ENCODE results near the gene SPATA46.

Gene SPATA46

DNA sequence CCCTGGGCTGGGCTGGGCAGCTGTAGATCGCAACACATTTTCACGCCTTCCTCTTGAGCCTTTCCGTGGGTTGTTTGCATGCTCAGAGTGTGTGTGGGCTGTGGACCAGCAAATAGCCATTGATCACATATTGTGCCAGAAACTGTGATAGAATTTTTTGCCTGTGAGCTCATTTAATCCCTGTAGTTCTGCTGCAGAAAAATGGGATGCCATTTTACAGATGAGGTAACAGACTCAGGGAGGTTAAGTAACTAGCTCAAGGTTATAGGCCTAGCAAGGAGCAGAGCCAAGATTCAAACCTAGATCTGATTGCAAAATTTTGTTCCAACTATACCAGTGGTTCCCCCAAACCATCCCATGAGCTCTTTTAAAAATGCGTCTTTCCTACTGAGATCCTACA, 10.5 kb downstream of the SPATA46 start:
- H3K27ac ChIP-seq (ENCODE audit: low read depth, low read length): no peak overlapping the region
- no peak overlapping the region for H3K4me3 ChIP-seq (ENCODE audit: low read length)
- H3K79me2 ChIP-seq (ENCODE audit: control insufficient read depth, low read length): no peaks in the 10 kb centered on the region
- no peak overlapping the region for H3K4me2 ChIP-seq (ENCODE audit: low read length)
- TF ChIP-seq, protein P1, sequence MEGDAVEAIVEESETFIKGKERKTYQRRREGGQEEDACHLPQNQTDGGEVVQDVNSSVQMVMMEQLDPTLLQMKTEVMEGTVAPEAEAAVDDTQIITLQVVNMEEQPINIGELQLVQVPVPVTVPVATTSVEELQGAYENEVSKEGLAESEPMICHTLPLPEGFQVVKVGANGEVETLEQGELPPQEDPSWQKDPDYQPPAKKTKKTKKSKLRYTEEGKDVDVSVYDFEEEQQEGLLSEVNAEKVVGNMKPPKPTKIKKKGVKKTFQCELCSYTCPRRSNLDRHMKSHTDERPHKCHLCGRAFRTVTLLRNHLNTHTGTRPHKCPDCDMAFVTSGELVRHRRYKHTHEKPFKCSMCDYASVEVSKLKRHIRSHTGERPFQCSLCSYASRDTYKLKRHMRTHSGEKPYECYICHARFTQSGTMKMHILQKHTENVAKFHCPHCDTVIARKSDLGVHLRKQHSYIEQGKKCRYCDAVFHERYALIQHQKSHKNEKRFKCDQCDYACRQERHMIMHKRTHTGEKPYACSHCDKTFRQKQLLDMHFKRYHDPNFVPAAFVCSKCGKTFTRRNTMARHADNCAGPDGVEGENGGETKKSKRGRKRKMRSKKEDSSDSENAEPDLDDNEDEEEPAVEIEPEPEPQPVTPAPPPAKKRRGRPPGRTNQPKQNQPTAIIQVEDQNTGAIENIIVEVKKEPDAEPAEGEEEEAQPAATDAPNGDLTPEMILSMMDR (IDR thresholded peaks at IDR 0.05; ENCODE audit: low read depth, low read length, poor library complexity, severe bottlenecking): no peak
- TF ChIP-seq EZH2phosphoT487 (IDR thresholded peaks at IDR 0.05; ENCODE audit: borderline replicate concordance, low read length): no peak
- H3K9me3 ChIP-seq (ENCODE audit: control insufficient read depth, insufficient read depth, low read length): no peaks in the 10 kb centered on the region
- H3K36me3 ChIP-seq (ENCODE audit: control insufficient read depth, low read length): no peaks in the 10 kb centered on the region
- no peaks in the 10 kb centered on the region for H3F3A ChIP-seq (ENCODE audit: control insufficient read depth, insufficient read depth)
- no peaks in the 10 kb centered on the region for H3K4me1 ChIP-seq (ENCODE audit: control insufficient read depth, low read length)
- H3K27me3 ChIP-seq (ENCODE audit: control insufficient read depth, low read length): peaks cover 8% of the 10 kb centered on the region
- no peaks in the 10 kb centered on the region for H3K9me2 ChIP-seq (replicated peaks; ENCODE audit: control insufficient read depth, low read length)
- H4K20me1 ChIP-seq (ENCODE audit: control insufficient read depth, insufficient read depth, low read depth, low read length): no peaks in the 10 kb centered on the region

DNA sequence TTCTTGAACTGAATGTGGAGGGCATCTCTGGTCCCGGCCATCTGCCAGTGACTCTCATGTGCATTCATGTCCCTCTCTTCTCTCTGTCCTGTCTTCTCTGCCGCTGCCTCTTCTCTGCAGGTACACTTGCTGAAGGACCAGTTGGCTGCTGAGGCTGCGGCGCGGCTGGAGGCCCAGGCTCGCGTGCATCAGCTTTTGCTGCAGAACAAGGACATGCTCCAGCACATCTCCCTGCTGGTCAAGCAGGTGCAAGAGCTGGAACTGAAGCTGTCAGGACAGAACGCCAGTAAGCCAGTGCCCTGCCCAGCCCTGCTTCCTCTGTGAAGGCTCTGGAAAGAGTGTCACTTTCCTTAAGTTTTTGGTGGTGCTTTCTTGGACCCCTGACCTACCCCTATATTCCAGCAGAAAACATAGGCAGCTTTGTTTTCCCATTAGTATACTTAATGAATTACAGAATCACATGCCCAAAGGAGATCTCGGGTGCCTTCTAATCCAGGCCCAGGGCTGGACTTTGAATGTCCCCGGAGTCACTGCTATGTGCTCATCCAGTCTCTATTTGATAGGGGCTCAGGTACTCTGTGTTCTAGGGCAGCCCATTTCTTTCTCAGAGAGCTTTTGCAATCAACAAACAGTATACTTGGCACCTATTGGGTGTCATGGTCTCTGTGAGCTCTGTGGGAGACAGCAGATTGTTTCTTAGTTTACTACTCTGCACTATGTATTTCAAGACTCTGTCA, 11.2 kb downstream of the SPATA46 start:
- no peaks in the 10 kb centered on the region for H3K9me3 ChIP-seq (ENCODE audit: control insufficient read depth, insufficient read depth, low read length)
- TF ChIP-seq, protein P1 (IDR thresholded peaks at IDR 0.05; ENCODE audit: low read depth, low read length, poor library complexity, severe bottlenecking): no peak
- TF ChIP-seq EZH2phosphoT487 (IDR thresholded peaks at IDR 0.05; ENCODE audit: borderline replicate concordance, low read length): no peak

DNA sequence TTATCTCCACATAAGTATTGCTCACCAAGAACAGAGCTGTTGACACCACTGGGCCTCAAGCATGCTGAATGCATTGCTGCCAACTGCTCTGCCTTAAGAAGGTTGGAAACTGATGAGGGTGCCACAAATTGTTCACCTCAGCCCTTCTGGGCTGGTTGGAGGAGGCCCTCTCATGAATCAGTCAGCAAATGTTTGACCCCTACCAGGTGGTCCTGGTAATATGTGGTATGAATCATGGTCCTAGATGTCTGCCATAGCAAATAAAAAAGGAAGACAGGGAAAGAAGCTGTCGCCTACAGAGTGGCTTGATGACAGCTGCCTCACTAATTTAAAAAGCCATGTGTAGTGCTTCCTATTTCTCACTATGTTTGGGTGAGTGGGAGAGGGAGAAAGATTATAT, 12.2 kb downstream of the SPATA46 start:
- Histone ChIP-seq H3K27ac (ENCODE audit: low read depth, low read length) (no peak overlapping the region), H3K9me2 (replicated peaks; ENCODE audit: control insufficient read depth, low read length) (no peaks in the 10 kb centered on the region), H3K79me2 (ENCODE audit: control insufficient read depth, low read length) (no peaks in the 10 kb centered on the region), H3K4me1 (ENCODE audit: control insufficient read depth, low read length) (no peaks in the 10 kb centered on the region), H3K4me2 (ENCODE audit: low read length) (no peak overlapping the region), H3K27me3 (ENCODE audit: control insufficient read depth, low read length) (peaks cover 8% of the 10 kb centered on the region), H3K9me3 (ENCODE audit: control insufficient read depth, insufficient read depth, low read length) (no peaks in the 10 kb centered on the region), H3F3A (ENCODE audit: control insufficient read depth, insufficient read depth) (no peaks in the 10 kb centered on the region), H3K36me3 (ENCODE audit: control insufficient read depth, low read length) (no peaks in the 10 kb centered on the region), H3K4me3 (ENCODE audit: low read length) (no peak overlapping the region), H4K20me1 (ENCODE audit: control insufficient read depth, insufficient read depth, low read depth, low read length) (no peaks in the 10 kb centered on the region)
- no peak for TF ChIP-seq EZH2phosphoT487 (IDR thresholded peaks at IDR 0.05; ENCODE audit: borderline replicate concordance, low read length)
- TF ChIP-seq, protein P1 (IDR thresholded peaks at IDR 0.05; ENCODE audit: low read depth, low read length, poor library complexity, severe bottlenecking): no peak

More for the DNA sequence above, 11.2 kb downstream of the SPATA46 start:
- Histone ChIP-seq H3K4me3 (ENCODE audit: low read length) (no peak overlapping the region), H3K36me3 (ENCODE audit: control insufficient read depth, low read length) (no peaks in the 10 kb centered on the region), H3K4me1 (ENCODE audit: control insufficient read depth, low read length) (no peaks in the 10 kb centered on the region), H3F3A (ENCODE audit: control insufficient read depth, insufficient read depth) (no peaks in the 10 kb centered on the region), H3K27ac (ENCODE audit: low read depth, low read length) (no peak overlapping the region), H3K9me2 (replicated peaks; ENCODE audit: control insufficient read depth, low read length) (no peaks in the 10 kb centered on the region), H3K79me2 (ENCODE audit: control insufficient read depth, low read length) (no peaks in the 10 kb centered on the region), H3K27me3 (ENCODE audit: control insufficient read depth, low read length) (peaks cover 8% of the 10 kb centered on the region), H3K4me2 (ENCODE audit: low read length) (no peak overlapping the region), H4K20me1 (ENCODE audit: control insufficient read depth, insufficient read depth, low read depth, low read length) (no peaks in the 10 kb centered on the region)
